ENCODE measurements around the gene FOSL1.

The FOSL1 gene

DNA sequence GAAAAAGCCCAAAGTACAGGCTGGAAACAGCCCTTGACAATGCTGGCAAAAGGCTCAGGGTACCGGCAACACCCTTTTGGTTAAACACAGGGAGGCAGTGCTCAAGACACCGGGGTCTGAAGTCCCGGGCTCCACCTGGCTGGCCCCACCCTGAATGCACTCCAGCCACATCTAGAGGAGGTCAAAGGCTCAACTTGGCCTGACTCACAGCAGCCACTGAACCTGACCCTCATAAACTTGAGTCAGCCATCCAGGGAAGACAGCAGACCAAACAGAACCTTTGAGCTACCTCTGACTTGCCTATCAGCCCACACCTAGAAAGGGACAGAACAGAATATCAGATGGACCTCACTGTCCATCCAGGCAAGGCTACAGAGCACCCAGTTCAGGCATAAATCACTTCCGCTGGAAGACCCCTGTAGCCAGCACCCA lies 46.0 kb downstream of the FOSL1 start:
- Histone ChIP-seq H3K27ac (no peak overlapping the region), H4K20me1 (peaks cover 74 to 88% (median 85%) of the 10 kb centered on the region in 11 experiments), H3K9ac (peak overlapping the region in 7 of 11 experiments; percentile 12 to 99 (median 94); a peak in 7 of 22 replicates), H3K4me3 (no peak overlapping the region; a peak in 1 of 20 replicates), H3K36me3 (peaks cover 58 to 65% (median 60%) of the 10 kb centered on the region in 11 experiments), H3K27me3 (no peaks in the 10 kb centered on the region), H3K9me3 (replicated peaks in 1 of 11) (peaks cover 0 to 16% (median 0%) of the 10 kb centered on the region in 11 experiments; a peak in 9 of 22 replicates), H3K4me1 (peaks cover 25 to 35% (median 30%) of the 10 kb centered on the region in 10 experiments), H3K4me2 (peak overlapping the region in 3 of 11 experiments; percentile 89 to 90 (median 90); a peak in 7 of 22 replicates)
- TF ChIP-seq Cebpa-rat (IDR thresholded peaks at IDR 0.05), result no peak

DNA sequence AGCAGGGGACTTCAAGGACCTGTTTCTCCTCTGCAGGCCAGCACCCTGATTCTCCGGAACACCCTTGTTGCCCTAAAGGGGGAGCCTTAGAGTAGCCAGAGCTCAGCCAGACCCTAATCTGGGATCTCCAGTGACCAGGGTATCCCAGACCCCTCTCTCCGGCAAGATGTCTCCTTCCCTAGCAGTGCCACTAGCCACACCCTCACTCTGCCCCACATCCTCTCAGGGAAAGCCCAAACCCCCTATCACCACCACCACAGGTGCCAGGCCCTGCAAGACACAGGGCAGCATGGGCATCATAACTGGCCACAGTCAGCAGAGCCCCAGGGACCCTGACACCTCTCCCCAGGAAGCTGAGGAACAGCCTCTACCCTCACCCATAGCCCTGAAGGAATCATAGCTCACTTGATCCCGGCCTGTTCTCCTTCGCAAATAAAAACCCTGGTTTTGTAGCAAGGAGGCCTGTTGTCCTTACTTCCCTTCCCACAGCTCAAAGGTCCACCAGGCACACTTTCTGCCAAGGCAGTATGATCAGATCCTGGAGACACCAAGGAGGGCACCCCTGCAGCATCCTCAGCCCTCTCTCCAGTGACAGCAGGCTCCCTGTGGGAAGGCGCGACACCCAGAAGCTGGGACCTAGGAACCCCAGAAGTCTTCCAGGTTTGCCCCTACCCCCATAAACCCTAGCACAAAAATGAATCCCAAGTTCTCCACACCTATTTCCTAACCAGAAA lies 46.8 kb downstream of the FOSL1 start:
- H3K4me3 ChIP-seq, result no peak overlapping the region
- H3K9ac ChIP-seq, result peak overlapping the region in 4 of 11 experiments; percentile 92 to 99 (median 96); a peak in 3 of 22 replicates
- H3K4me2 ChIP-seq, result peak overlapping the region in 2 of 11 experiments; percentile 90; a peak in 4 of 22 replicates
- no peaks in the 10 kb centered on the region for H3K27me3 ChIP-seq
- H3K27ac ChIP-seq, result no peak overlapping the region
- peaks cover 58 to 65% (median 60%) of the 10 kb centered on the region in 11 experiments for H3K36me3 ChIP-seq
- H3K9me3 ChIP-seq (replicated peaks in 1 of 11), result peaks cover 0 to 16% (median 0%) of the 10 kb centered on the region in 11 experiments; a peak in 9 of 22 replicates
- H4K20me1 ChIP-seq, result peaks cover 74 to 96% (median 90%) of the 10 kb centered on the region in 11 experiments
- no peak for TF ChIP-seq Cebpa-rat (IDR thresholded peaks at IDR 0.05)
- H3K4me1 ChIP-seq, result peaks cover 18 to 35% (median 24%) of the 10 kb centered on the region in 10 experiments

DNA sequence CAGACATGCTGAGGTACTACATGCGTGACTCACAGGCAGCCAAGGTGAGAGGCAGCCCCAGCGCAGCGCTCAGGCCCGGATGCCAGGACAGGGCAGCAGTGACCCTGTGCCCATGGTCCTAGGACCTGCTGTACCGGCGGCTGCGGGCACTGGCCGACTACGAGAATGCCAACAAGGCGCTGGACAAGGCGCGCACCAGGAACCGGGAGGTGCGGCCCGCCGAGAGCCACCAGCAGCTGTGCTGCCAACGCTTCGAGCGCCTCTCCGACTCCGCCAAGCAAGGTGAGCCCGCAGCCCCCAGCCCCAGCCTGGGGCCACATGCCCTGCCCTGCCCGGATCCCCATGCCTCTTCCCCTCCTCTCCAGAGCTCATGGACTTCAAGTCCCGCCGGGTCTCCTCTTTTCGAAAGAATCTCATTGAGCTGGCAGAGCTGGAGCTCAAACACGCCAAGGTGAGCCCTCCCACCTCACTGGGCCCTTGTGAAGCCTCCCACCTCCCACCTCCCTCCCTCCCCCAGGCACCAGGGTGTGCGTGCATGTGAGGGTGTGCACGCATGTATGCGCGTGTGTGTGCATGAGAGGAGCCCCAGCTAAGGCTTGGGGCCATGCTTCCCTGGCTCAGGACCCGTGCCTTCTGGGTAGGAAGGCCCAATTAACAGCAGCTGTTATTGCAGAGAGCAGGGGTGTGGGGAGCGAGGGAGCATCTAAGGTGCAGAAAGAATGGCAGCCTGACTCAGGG lies 47.5 kb downstream of the FOSL1 start:
- no peak overlapping the region for H3K27ac ChIP-seq
- H3K36me3 ChIP-seq, result peaks cover 58 to 65% (median 60%) of the 10 kb centered on the region in 11 experiments
- TF ChIP-seq Cebpa-rat (IDR thresholded peaks at IDR 0.05), result no peak
- H3K27me3 ChIP-seq, result no peaks in the 10 kb centered on the region
- H3K9me3 ChIP-seq (replicated peaks in 1 of 11), result peaks cover 0 to 16% (median 0%) of the 10 kb centered on the region in 11 experiments; a peak in 9 of 22 replicates
- H3K4me2 ChIP-seq, result no peak overlapping the region; a peak in 1 of 22 replicates
- H3K4me1 ChIP-seq, result peaks cover 18 to 35% (median 24%) of the 10 kb centered on the region in 10 experiments
- H4K20me1 ChIP-seq, result peaks cover 71 to 99% (median 88%) of the 10 kb centered on the region in 11 experiments
- no peak overlapping the region; a peak in 1 of 22 replicates for H3K9ac ChIP-seq
- H3K4me3 ChIP-seq, result no peak overlapping the region

DNA sequence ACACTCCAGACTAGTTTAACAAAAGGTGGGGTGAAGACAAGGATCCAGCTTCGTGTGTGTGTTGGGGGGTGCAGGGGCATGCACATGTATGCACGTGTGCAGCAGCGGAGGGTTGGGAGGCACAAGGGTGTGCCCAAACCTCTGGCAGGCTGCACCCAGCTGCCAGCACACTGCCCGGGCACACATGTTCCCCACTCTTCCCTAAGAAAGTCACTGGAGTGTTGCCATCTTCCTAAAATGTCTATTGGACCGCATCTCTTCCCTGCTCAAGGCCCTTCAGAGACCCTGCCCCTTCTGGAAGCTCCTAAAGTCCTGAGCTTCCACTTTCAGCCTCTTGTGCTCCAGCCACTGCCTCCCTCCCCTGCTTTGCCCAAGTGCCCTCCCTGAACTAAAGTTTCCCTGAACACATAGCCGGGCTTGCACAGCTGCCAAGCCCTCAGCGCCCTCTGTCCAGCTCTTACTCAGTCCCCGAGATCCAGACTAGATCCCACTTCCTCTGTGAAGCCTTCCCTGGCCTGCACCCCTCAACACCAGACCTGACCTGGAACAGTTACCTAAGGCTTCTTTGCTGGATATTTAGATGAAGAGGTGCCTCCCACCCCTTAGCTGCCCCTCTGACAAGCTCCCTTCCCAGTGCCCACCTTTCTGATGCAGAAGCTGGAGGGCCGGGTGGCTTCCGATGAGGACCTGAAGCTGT lies 48.2 kb downstream of the FOSL1 start:
- Histone ChIP-seq H3K27me3 (no peaks in the 10 kb centered on the region), H3K4me3 (no peak overlapping the region), H3K4me2 (no peak overlapping the region), H3K9ac (no peak overlapping the region), H3K4me1 (peaks cover 18 to 35% (median 24%) of the 10 kb centered on the region in 10 experiments), H3K27ac (no peak overlapping the region), H4K20me1 (peaks cover 65 to 92% (median 80%) of the 10 kb centered on the region in 11 experiments), H3K36me3 (peaks cover 58 to 65% (median 60%) of the 10 kb centered on the region in 11 experiments), H3K9me3 (replicated peaks in 1 of 11) (peaks cover 0 to 16% (median 0%) of the 10 kb centered on the region in 11 experiments; a peak in 9 of 22 replicates)
- TF ChIP-seq Cebpa-rat (IDR thresholded peaks at IDR 0.05), result no peak

DNA sequence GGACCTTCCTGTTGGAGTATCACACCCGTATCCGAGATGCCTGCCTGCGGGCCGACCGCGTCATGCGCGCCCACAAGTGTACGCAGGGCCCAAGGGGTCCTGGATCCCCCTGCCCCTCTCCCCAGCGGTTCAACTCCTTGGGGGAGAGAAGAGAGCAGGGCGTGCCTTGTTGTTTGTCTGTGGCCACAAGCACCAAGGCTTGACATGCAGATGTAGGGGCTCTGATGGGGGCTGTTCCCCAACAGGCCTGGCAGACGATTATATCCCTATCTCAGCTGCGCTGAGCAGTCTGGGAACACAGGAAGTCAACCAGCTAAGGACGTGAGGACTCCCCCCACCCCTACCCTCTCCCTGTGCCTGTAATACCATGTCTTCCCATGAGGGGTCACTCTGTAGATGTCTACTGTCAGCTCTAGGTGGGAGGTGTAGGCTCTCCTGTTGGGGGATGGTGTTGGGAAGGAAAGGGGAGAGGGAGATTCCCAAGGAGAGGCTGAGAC lies 49.1 kb downstream of the FOSL1 start:
- Histone ChIP-seq H3K9ac (no peak overlapping the region), H3K4me1 (peaks cover 13 to 33% (median 18%) of the 10 kb centered on the region in 10 experiments), H4K20me1 (peaks cover 57 to 84% (median 72%) of the 10 kb centered on the region in 11 experiments), H3K27ac (peak overlapping the region in 1 of 11 experiments; percentile 3; a peak in 1 of 22 replicates), H3K36me3 (peaks cover 52 to 58% (median 53%) of the 10 kb centered on the region in 11 experiments), H3K27me3 (no peaks in the 10 kb centered on the region), H3K9me3 (replicated peaks in 1 of 11) (peaks cover 0 to 16% (median 0%) of the 10 kb centered on the region in 11 experiments; a peak in 9 of 22 replicates), H3K4me3 (no peak overlapping the region), H3K4me2 (no peak overlapping the region)
- no peak for TF ChIP-seq Cebpa-rat (IDR thresholded peaks at IDR 0.05)

DNA sequence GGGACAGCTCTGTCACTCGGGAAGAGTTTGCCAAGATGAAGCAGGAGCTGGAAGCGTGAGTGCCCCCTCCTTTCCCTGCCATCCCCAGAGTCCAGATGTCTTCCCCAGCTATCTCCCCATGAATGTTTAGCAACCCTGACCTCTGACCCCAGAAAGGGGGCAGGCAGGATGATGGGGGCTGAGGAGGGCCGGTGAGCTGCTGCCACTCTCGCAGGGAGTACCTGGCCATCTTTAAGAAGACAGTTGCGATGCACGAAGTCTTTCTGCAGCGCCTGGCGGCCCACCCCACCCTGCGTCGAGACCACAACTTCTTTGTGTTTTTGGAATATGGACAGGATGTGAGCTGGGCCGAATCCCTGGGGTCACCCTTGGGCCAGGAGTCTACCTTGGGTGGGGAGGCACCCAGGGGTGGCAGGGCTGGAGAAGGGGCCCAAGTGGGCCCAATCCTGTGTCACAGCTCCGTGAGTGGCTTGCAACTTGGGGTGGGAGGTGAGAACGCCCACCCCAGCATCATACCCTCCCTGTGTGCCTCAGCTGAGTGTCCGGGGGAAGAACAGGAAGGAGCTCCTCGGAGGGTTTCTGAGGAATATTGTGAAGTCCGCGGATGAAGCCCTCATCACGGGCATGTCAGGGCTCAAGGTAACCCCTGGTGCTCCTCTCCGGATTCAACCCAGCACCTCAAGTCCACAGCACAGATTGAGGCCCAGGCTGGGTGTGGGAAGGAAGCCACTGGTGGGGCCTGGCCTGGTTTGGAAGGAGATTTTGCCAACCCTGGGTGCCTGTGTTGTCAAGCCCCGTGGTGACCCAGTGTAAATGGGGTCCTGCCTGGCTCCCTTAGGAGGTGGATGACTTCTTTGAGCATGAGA lies 49.7 kb downstream of the FOSL1 start:
- no peak overlapping the region for H3K4me3 ChIP-seq
- H3K9me3 ChIP-seq (replicated peaks in 1 of 11), result peaks cover 0 to 16% (median 0%) of the 10 kb centered on the region in 11 experiments; a peak in 9 of 22 replicates
- peaks cover 50 to 77% (median 65%) of the 10 kb centered on the region in 11 experiments for H4K20me1 ChIP-seq
- no peak overlapping the region; a peak in 1 of 22 replicates for H3K9ac ChIP-seq
- no peak for TF ChIP-seq Cebpa-rat (IDR thresholded peaks at IDR 0.05)
- H3K36me3 ChIP-seq, result peaks cover 45 to 51% (median 46%) of the 10 kb centered on the region in 11 experiments
- H3K27me3 ChIP-seq, result no peaks in the 10 kb centered on the region
- no peak overlapping the region for H3K4me2 ChIP-seq
- peaks cover 6 to 26% (median 11%) of the 10 kb centered on the region in 10 experiments for H3K4me1 ChIP-seq
- peak overlapping the region in 1 of 11 experiments; percentile 3; a peak in 1 of 22 replicates for H3K27ac ChIP-seq

DNA sequence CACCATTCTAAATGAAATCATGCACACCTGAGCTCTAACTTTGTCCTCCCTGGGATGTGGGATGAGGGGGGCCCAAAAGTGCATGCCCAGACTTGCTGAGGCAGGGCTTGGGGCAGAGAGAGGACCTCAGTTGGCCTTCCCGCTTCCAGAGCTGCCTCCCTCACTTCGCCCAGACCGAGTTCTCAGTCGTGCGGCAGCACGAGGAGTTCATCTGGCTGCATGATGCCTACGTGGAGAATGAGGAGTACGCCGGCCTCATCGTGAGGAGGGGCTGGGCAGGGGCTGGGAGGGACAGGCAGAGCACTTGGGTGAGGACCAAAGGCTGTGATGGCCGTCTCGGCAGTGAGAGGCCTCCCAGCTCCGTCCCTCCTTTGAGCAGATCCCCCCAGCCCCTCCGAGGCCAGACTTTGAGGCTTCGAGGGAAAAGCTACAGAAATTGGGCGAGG lies 50.4 kb downstream of the FOSL1 start:
- Histone ChIP-seq H3K9ac (no peak overlapping the region), H3K4me1 (peaks cover 0 to 19% (median 5%) of the 10 kb centered on the region in 10 experiments; a peak in 14 of 20 replicates), H3K27ac (no peak overlapping the region), H3K4me3 (no peak overlapping the region), H3K9me3 (replicated peaks in 1 of 11) (peaks cover 0 to 16% (median 0%) of the 10 kb centered on the region in 11 experiments; a peak in 9 of 22 replicates), H3K36me3 (peaks cover 39 to 44% (median 40%) of the 10 kb centered on the region in 11 experiments), H4K20me1 (peaks cover 43 to 70% (median 59%) of the 10 kb centered on the region in 11 experiments), H3K27me3 (no peaks in the 10 kb centered on the region), H3K4me2 (no peak overlapping the region)
- TF ChIP-seq Cebpa-rat (IDR thresholded peaks at IDR 0.05), result no peak

All from BLaER1 treated with 17β-estradiol and CSF1 and Interleukin-3, amounts not matched to agents 10 nM and 100 nM (cell line).